Measurements from ENCODE around the gene NRP1. TPM values are rescaled to one million over a fixed set of nuclear protein-coding genes. Genes with fewer than 3 reads are reported as not detected.

The NRP1 gene
- total and polyA plus RNA-seq, 2 of the 8 experiments (the other 6 are each of a cell fraction or from before 2014, with no cell fraction given): 1.2 to 2.1 TPM

DNA sequence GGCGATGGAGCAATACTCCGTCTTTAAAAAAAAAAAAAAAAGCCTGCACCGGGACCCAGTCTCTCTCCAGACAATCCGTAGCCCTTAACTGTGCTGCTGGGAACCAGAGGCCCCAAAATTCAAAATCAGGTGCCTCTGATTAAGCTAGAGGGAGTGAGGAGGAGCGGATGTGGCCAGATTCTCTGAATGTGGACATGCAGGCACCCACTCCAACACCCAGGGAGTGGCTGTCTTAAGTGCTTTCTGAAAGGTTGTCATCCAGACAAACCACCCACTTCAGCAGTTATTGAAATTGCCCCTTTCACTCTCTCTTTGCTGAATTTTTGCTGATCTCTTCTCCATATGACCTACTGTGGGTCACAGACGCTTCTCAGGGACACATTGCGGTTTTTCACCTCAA lies 14.2 kb downstream of the NRP1 start:
- DNase-seq (ENCODE audit: low read depth in 1 of 2, low spot score in 2 of 2): no peak
- no peak for FAIRE-seq
- H3K9me3 ChIP-seq (ENCODE audit: insufficient read depth in 2 of 2, low read depth in 1 of 2, low read length in 1 of 2): peaks cover 0 to 5% of the 10 kb centered on the region in 2 experiments; a peak in 1 of 4 replicates
- H3K4me2 ChIP-seq (ENCODE audit: insufficient read depth in 1 of 2, low read depth in 2 of 2, low read length in 2 of 2): no peak overlapping the region
- no peak overlapping the region for H3K4me3 ChIP-seq (ENCODE audit: extremely low read depth in 1 of 4, insufficient read depth in 2 of 4, low read depth in 3 of 4, low read length in 4 of 4)
- H2BK12ac ChIP-seq (ENCODE audit: low read depth, low read length): no peak overlapping the region
- H3K14ac ChIP-seq (ENCODE audit: insufficient read length): no peak overlapping the region
- H3K79me1 ChIP-seq (ENCODE audit: low read depth, low read length): no peaks in the 10 kb centered on the region
- H3K4me1 ChIP-seq (replicated peaks in 1 of 4; ENCODE audit: control insufficient read depth in 3 of 4, insufficient read depth in 4 of 4, low read length in 3 of 4): no peaks in the 10 kb centered on the region
- H4K91ac ChIP-seq (replicated peaks; ENCODE audit: insufficient read length, low read length): no peak overlapping the region
- H3K23me2 ChIP-seq (ENCODE audit: low read depth, low read length): no peaks in the 10 kb centered on the region
- H3K27ac ChIP-seq (ENCODE audit: low read depth, low read length): no peak overlapping the region
- no peaks in the 10 kb centered on the region; a peak in 1 of 8 replicates for H3K36me3 ChIP-seq (ENCODE audit: control insufficient read depth in 2 of 4, insufficient read depth in 4 of 4, low read length in 3 of 4)
- H4K5ac ChIP-seq (ENCODE audit: insufficient read length, low read depth, low read length): no peak overlapping the region
- no peak overlapping the region for H3K56ac ChIP-seq (replicated peaks; ENCODE audit: insufficient read length, low read depth, low read length)
- H4K20me1 ChIP-seq (replicated peaks in 1 of 2; ENCODE audit: control insufficient read depth in 1 of 2, insufficient read depth in 2 of 2, low read length in 2 of 2): no peaks in the 10 kb centered on the region
- no peak overlapping the region for H2BK120ac ChIP-seq (replicated peaks; ENCODE audit: low read depth, low read length)
- no peak overlapping the region for H3K9ac ChIP-seq (replicated peaks in 1 of 4; ENCODE audit: extremely low read depth in 1 of 4, low read depth in 3 of 4, low read length in 3 of 4)
- H4K8ac ChIP-seq (ENCODE audit: extremely low read depth, insufficient read depth, low read length): no peak overlapping the region
- ChIA-PET POLR2A (ENCODE audit: partially characterized antibody) (no interaction called here), CTCF (ENCODE audit: partially characterized antibody) (interaction anchor here (0.8 to 1.6 kb wide), 5 partner anchors 13 to 708 kb away, joined by 3 to 7 read pairs (median 4); no protein-coding TSS in a partner anchor)
- no peak overlapping the region for H2AK5ac ChIP-seq (ENCODE audit: low read depth, low read length)
- no peak overlapping the region for H3K4ac ChIP-seq (replicated peaks; ENCODE audit: insufficient read length, low read depth, low read length)
- H3K79me2 ChIP-seq (ENCODE audit: control insufficient read depth in 1 of 2, insufficient read depth in 2 of 2, low read length in 2 of 2): no peaks in the 10 kb centered on the region
- 94% methylated on average over 6 of the region's 7 CpGs; no CpG with 5 or more reads in 1 of the 2 experiments for WGBS, 2 experiments (ENCODE audit: extremely low coverage in 1 of 2, insufficient coverage in 1 of 2, insufficient read length in 1 of 2, insufficient replicate concordance in 2 of 2, low coverage in 1 of 2, low lambda C conversion rate in 2 of 2, missing lambda C conversion rate in 1 of 2)
- no peak overlapping the region for H3K23ac ChIP-seq (ENCODE audit: insufficient read length)
- no peaks in the 10 kb centered on the region for H3K27me3 ChIP-seq (replicated peaks in 1 of 4; ENCODE audit: control insufficient read depth in 3 of 4, extremely low read depth in 1 of 4, insufficient read depth in 3 of 4, low read length in 3 of 4)
- H2BK15ac ChIP-seq (ENCODE audit: low read length): no peak overlapping the region
- no peak overlapping the region for H2BK5ac ChIP-seq (ENCODE audit: low read depth, low read length)
- TF ChIP-seq RFX5 (IDR thresholded peaks at IDR 0.05; ENCODE audit: borderline replicate concordance, low read depth, low read length): no peak
- TF ChIP-seq RBBP5 (IDR thresholded peaks at IDR 0.05; ENCODE audit: borderline replicate concordance, low read depth, low read length): no peak
- TF ChIP-seq POU5F1 (IDR thresholded peaks at IDR 0.05; ENCODE audit: low read depth, low read length): no peak
- H2AFZ ChIP-seq (ENCODE audit: low read length): no peak overlapping the region
- H3K18ac ChIP-seq (ENCODE audit: extremely low read depth, low read length): no peak overlapping the region
- H2BK20ac ChIP-seq (ENCODE audit: low read length): no peak overlapping the region
